Stimulated activated CD8-positive, alpha-beta memory T cell treated with anti-CD3 and anti-CD28 coated beads, Interleukin-15, amount 100 ng/mL, for 1 hour (primary cell): ENCODE results near the gene MED13.
"Not testable (repeated sequence)": the region's sequence is repeated elsewhere in the genome, so short reads cannot be mapped to it uniquely, and the experiment has no call there.

Experiments used
- DNase-seq: peaks from one replicate; pipeline ENCODE4 v3.0.0-alpha.2; 2020; ENCODE audit warnings: low read depth

Gene MED13

GRCh38 chr17:62058611-62059010 lies 6.5 kb downstream of the MED13 start:
- DNase-seq, result no peak

GRCh38 chr17:62057696-62058095 lies 7.4 kb downstream of the MED13 start:
- DNase-seq, result no peak

GRCh38 chr17:62052765-62053338 lies 12.2 kb downstream of the MED13 start:
- DNase-seq, result no peak

GRCh38 chr17:62051053-62051452 lies 14.0 kb downstream of the MED13 start:
- DNase-seq, result no peak

GRCh38 chr17:62049299-62049698 lies 15.8 kb downstream of the MED13 start:
- no peak for DNase-seq

GRCh38 chr17:62048262-62048661 lies 16.8 kb downstream of the MED13 start:
- DNase-seq, result no peak

GRCh38 chr17:62045517-62045916 lies 19.6 kb downstream of the MED13 start:
- no peak for DNase-seq

GRCh38 chr17:62045109-62045508 lies 20.0 kb downstream of the MED13 start:
- DNase-seq, result no peak

- DNase-seq, result no peak
Measured at GRCh38 chr17:62043602-62044001, 21.5 kb downstream of the MED13 start.

- no peak for DNase-seq
Measured at GRCh38 chr17:62043140-62043539, 21.9 kb downstream of the MED13 start.

GRCh38 chr17:62038248-62038647 lies 26.8 kb downstream of the MED13 start:
- no peak for DNase-seq

- no peak for DNase-seq
Measured at GRCh38 chr17:62033317-62033716, 31.8 kb downstream of the MED13 start.

GRCh38 chr17:62032480-62032879 lies 32.6 kb downstream of the MED13 start:
- DNase-seq, result no peak

GRCh38 chr17:62030264-62030663 lies 34.8 kb downstream of the MED13 start:
- DNase-seq, result no peak

GRCh38 chr17:62024866-62025265 lies 40.2 kb downstream of the MED13 start:
- DNase-seq, result no peak

- DNase-seq, result no peak
Measured at GRCh38 chr17:62017912-62018311, 47.2 kb downstream of the MED13 start.

GRCh38 chr17:62017496-62017895 lies 47.6 kb downstream of the MED13 start:
- no peak for DNase-seq

- no peak for DNase-seq
Measured at GRCh38 chr17:62014526-62014925, 50.6 kb downstream of the MED13 start.

GRCh38 chr17:62009220-62009619 lies 55.9 kb downstream of the MED13 start:
- DNase-seq, result no peak

GRCh38 chr17:62008294-62008693 lies 56.8 kb downstream of the MED13 start:
- no peak for DNase-seq

GRCh38 chr17:62004388-62004787 lies 60.7 kb downstream of the MED13 start:
- no peak for DNase-seq

- not testable (repeated sequence) for DNase-seq
Measured at GRCh38 chr17:62003141-62003540, 61.9 kb downstream of the MED13 start.

- DNase-seq, result no peak
Measured at GRCh38 chr17:62001105-62001504, 64.0 kb downstream of the MED13 start.

- no peak for DNase-seq
Measured at GRCh38 chr17:62000186-62000585, 64.9 kb downstream of the MED13 start.

- DNase-seq, result not testable (repeated sequence)
Measured at GRCh38 chr17:61998534-61998933, 66.5 kb downstream of the MED13 start.
